ENCODE results near the gene EEF1AKMT2. TPM values are rescaled to one million over a fixed set of nuclear protein-coding genes. Genes with fewer than 3 reads are reported as not detected.
"Not testable (repeated sequence)": the region's sequence is repeated elsewhere in the genome, so short reads cannot be mapped to it uniquely, and the experiment has no call there.

The EEF1AKMT2 gene
- total RNA-seq, 4 donors from 2014 or later: 8.3 to 17.5 (median 12.7) TPM

- no peaks in the 10 kb centered on the region for H3K9me3 ChIP-seq
- H3K4me3 ChIP-seq: peak overlapping the region in 3 of 4 donors; percentile 81 to 96 (median 89)
- H3K27ac ChIP-seq: no peak overlapping the region
- no peaks in the 10 kb centered on the region for H3K27me3 ChIP-seq
- peaks cover 0 to 22% (median 11%) of the 10 kb centered on the region in 3 donors for H3K4me1 ChIP-seq
- H3K36me3 ChIP-seq: peaks cover 0 to 16% (median 0%) of the 10 kb centered on the region in 3 donors
- TF ChIP-seq POLR2A (IDR thresholded peaks at IDR 0.05) (no peak), CTCF (IDR thresholded peaks at IDR 0.05) (no peak)
- intact Hi-C loops (cut with DNase I): no loop called here
- WGBS, 2 donors: 90 to 100% methylated on average over 10 of the region's 11 CpGs
- DNase-seq: no peak
Observed at GRCh38 chr10:124792998-124793352, 1.3 kb upstream of the EEF1AKMT2 start.

GRCh38 chr10:124782900-124783299 is 8.8 kb downstream of the EEF1AKMT2 start:
- intact Hi-C loops (cut with DNase I); H3K4me3 ChIP-seq; H3K27me3 ChIP-seq; H3K9me3 ChIP-seq; H3K27ac ChIP-seq; H3K4me1 ChIP-seq; DNase-seq: not testable (repeated sequence)
- 86 to 93% methylated on average over 1 of the region's 1 CpG for WGBS, 2 donors
- H3K36me3 ChIP-seq: peaks cover 0 to 88% (median 7%) of the 10 kb centered on the region in 3 donors

GRCh38 chr10:124768791-124769190 is 22.9 kb downstream of the EEF1AKMT2 start:
- no peak overlapping the region for H3K4me3 ChIP-seq
- H3K27me3 ChIP-seq: no peaks in the 10 kb centered on the region
- peaks cover 0 to 5% (median 0%) of the 10 kb centered on the region in 3 donors for H3K4me1 ChIP-seq
- intact Hi-C loops (cut with DNase I): no loop called here
- no peak for DNase-seq
- TF ChIP-seq CTCF (IDR thresholded peaks at IDR 0.05): no peak
- H3K36me3 ChIP-seq: peaks cover 0 to 79% (median 0%) of the 10 kb centered on the region in 3 donors
- no peaks in the 10 kb centered on the region for H3K9me3 ChIP-seq
- H3K27ac ChIP-seq: no peak overlapping the region
- WGBS, 2 donors: 92 to 100% methylated on average over 2 of the region's 2 CpGs

- Histone ChIP-seq H3K36me3 (peaks cover 0 to 69% (median 0%) of the 10 kb centered on the region in 3 donors), H3K4me3 (no peak overlapping the region), H3K27ac (no peak overlapping the region), H3K4me1 (peaks cover 0 to 5% (median 0%) of the 10 kb centered on the region in 3 donors), H3K27me3 (no peaks in the 10 kb centered on the region), H3K9me3 (no peaks in the 10 kb centered on the region)
- TF ChIP-seq CTCF (IDR thresholded peaks at IDR 0.05): no peak
- TF ChIP-seq POLR2A (IDR thresholded peaks at IDR 0.05): no peak
- no peak for DNase-seq
- 78 to 88% methylated on average over 2 of the region's 2 CpGs for WGBS, 2 donors
- intact Hi-C loops (cut with DNase I): no loop called here
Observed at GRCh38 chr10:124765256-124765655, 26.4 kb downstream of the EEF1AKMT2 start.

GRCh38 chr10:124763267-124763666 is 28.4 kb downstream of the EEF1AKMT2 start:
- H3K27me3 ChIP-seq: no peaks in the 10 kb centered on the region
- no peak for TF ChIP-seq POLR2A (IDR thresholded peaks at IDR 0.05)
- no peak for TF ChIP-seq CTCF (IDR thresholded peaks at IDR 0.05)
- no peaks in the 10 kb centered on the region for H3K9me3 ChIP-seq
- DNase-seq: no peak
- no peak overlapping the region for H3K4me3 ChIP-seq
- peaks cover 0 to 5% (median 0%) of the 10 kb centered on the region in 3 donors for H3K4me1 ChIP-seq
- WGBS, 2 donors: 92 to 97% methylated on average over 1 of the region's 1 CpG
- intact Hi-C loops (cut with DNase I): no loop called here
- peaks cover 0 to 75% (median 0%) of the 10 kb centered on the region in 3 donors for H3K36me3 ChIP-seq
- no peak overlapping the region for H3K27ac ChIP-seq

- TF ChIP-seq CTCF (IDR thresholded peaks at IDR 0.05) (no peak), POLR2A (IDR thresholded peaks at IDR 0.05) (no peak)
- peaks cover 0 to 5% (median 0%) of the 10 kb centered on the region in 3 donors for H3K4me1 ChIP-seq
- H3K27me3 ChIP-seq: no peaks in the 10 kb centered on the region
- H3K4me3 ChIP-seq: no peak overlapping the region
- peaks cover 0 to 75% (median 0%) of the 10 kb centered on the region in 3 donors for H3K36me3 ChIP-seq
- no peaks in the 10 kb centered on the region for H3K9me3 ChIP-seq
- DNase-seq: no peak
- H3K27ac ChIP-seq: no peak overlapping the region
- WGBS, 2 donors: 87% methylated on average over 5 of the region's 5 CpGs
- intact Hi-C loops (cut with DNase I): no loop called here
Observed at GRCh38 chr10:124762281-124762680, 29.4 kb downstream of the EEF1AKMT2 start.
